Vagina (tissue), 2 donors: ENCODE results near the gene PKDCC. TPM values are rescaled to one million over a fixed set of nuclear protein-coding genes. Genes with fewer than 3 reads are reported as not detected.

Source experiments
- DNase-seq, 2 donors: peaks; one replicate each; pipeline ENCODE4 v3.0.0-alpha.2; 2017; ENCODE audit errors: extremely low spot score in 2 of 2
- H3K27ac ChIP-seq: fragments of 200-600 bp; sonication (generic); one replicate; pipeline ENCODE4 v1.5.1; 2019
- H3K27me3 ChIP-seq: fragments of 200-600 bp; sonication (generic); one replicate; pipeline ENCODE4 v1.5.1; 2019
- H3K36me3 ChIP-seq, 2 donors: fragments of 200-600 bp; sonication (generic); one replicate each; pipeline ENCODE4 v1.5.1; 2017 to 2019
- H3K4me1 ChIP-seq: fragments of 200-600 bp; sonication (generic); one replicate; pipeline ENCODE4 v1.5.1; 2019
- H3K4me3 ChIP-seq, 2 donors: fragments of 200-600 bp; sonication (generic); 1 replicate in 1 of 2; 2 replicates in 1 of 2; pipeline ENCODE4 v1.5.1; 2016 to 2019
- H3K9me3 ChIP-seq: fragments of 200-600 bp; sonication (generic); one replicate; pipeline ENCODE4 v1.5.1; 2019
- POLR2A ChIP-seq, 2 donors: fragments of 450-650 bp; IDR thresholded peaks; one replicate each; pipeline ENCODE4 v1.6.1; 2017; ENCODE audit warnings: antibody characterized with exemption in 2 of 2, mild to moderate bottlenecking in 2 of 2, moderate library complexity in 2 of 2
- POLR2AphosphoS5 ChIP-seq, 2 donors: sonication (generic); formaldehyde crosslinking; IDR thresholded peaks; one replicate each; pipeline ENCODE4 v1.9.0; 2017; ENCODE audit warnings: antibody characterized with exemption in 2 of 2, mild to moderate bottlenecking in 2 of 2, low read depth in 1 of 2; ENCODE audit not compliant: insufficient read depth in 1 of 2
- intact Hi-C: fragments of 100-400 bp; cut with DNase I; formaldehyde crosslinking; loops from one replicate; pipeline ENCODE4 v1.15.1; 2023
- total RNA-seq: library from RNA; depleted of rRNA; stranded (reverse); fragments of >200 nt; gene quantifications from one replicate; pipeline ENCODE4 v1.2.3, GENCODE V29; 2016
- TF ChIP-seq, protein P1 (sequence below), 3 experiments: fragments of 450-650 bp in 2 of 3; fragments of 200-600 bp in 1 of 3; sonication (generic) in 1 of 3; IDR thresholded peaks; one replicate each; pipeline ENCODE4 v1.5.1; 2017 to 2019; ENCODE audit warnings: antibody characterized with exemption in 3 of 3, mild to moderate bottlenecking in 2 of 3, moderate library complexity in 2 of 3

Gene PKDCC
- total RNA-seq, 1 donor from 2014 or later: 146 TPM

DNA sequence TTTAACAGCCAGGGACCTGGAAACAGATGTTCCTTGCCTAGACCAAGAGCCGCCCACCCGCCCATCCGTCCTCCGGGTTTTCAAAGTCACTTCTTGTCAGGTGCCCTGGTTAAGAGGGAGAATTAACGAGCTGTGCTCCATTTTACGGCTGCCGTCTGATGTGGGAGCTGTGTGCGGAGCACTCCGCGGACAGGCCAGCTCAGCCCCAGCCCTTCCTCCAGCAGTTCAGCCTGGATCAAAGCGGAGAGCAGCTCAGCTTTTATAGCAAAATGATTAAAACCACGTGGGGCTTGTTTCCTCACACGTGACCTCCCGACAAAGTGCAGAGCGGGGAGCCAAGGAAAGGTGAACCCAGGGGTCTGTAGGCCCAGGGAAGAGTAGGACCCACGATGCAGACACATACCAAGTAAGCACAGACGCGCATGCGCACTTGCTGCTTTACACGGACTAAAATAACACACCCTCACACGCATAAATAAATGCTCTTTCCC, 46.1 kb upstream of the PKDCC start:
- H3K27me3 ChIP-seq: no peaks in the 10 kb centered on the region
- peak overlapping the region; percentile 73 for H3K27ac ChIP-seq
- no peak overlapping the region for H3K4me3 ChIP-seq
- H3K9me3 ChIP-seq: no peaks in the 10 kb centered on the region
- TF ChIP-seq, protein P1, sequence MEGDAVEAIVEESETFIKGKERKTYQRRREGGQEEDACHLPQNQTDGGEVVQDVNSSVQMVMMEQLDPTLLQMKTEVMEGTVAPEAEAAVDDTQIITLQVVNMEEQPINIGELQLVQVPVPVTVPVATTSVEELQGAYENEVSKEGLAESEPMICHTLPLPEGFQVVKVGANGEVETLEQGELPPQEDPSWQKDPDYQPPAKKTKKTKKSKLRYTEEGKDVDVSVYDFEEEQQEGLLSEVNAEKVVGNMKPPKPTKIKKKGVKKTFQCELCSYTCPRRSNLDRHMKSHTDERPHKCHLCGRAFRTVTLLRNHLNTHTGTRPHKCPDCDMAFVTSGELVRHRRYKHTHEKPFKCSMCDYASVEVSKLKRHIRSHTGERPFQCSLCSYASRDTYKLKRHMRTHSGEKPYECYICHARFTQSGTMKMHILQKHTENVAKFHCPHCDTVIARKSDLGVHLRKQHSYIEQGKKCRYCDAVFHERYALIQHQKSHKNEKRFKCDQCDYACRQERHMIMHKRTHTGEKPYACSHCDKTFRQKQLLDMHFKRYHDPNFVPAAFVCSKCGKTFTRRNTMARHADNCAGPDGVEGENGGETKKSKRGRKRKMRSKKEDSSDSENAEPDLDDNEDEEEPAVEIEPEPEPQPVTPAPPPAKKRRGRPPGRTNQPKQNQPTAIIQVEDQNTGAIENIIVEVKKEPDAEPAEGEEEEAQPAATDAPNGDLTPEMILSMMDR (IDR thresholded peaks at IDR 0.05): no peak
- peak in 1 of 2 donors; percentile 71 for TF ChIP-seq POLR2AphosphoS5 (IDR thresholded peaks at IDR 0.05; ENCODE audit: insufficient read depth in 1 of 2, low read depth in 1 of 2)
- no peak for TF ChIP-seq POLR2A (IDR thresholded peaks at IDR 0.05)
- H3K36me3 ChIP-seq: no peaks in the 10 kb centered on the region
- DNase-seq: peak in 1 of 2 donors; percentile 85
- intact Hi-C loops: no loop called here
- peaks cover 39% of the 10 kb centered on the region for H3K4me1 ChIP-seq

DNA sequence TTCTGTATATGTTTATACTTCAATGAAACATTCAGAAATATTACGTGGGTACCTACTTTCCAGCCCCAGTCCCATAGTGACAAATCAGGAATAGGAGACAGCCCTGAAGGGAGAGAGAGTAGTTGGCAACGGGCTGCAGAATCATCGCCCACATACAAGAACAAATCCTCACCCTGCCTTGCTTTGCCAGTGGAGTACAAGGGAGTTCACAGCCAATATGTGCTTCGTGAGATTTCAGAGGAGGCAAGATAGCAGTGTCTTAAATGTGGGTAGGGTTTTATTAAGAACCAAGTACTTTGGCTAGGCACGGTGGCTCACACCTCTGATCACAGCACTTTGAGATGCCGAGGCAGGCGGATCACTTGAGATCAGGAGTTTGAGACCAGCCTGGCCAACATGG, 40.3 kb upstream of the PKDCC start:
- intact Hi-C loops: no loop called here
- no peak for TF ChIP-seq POLR2AphosphoS5 (IDR thresholded peaks at IDR 0.05; ENCODE audit: insufficient read depth in 1 of 2, low read depth in 1 of 2)
- TF ChIP-seq POLR2A (IDR thresholded peaks at IDR 0.05): no peak
- TF ChIP-seq, protein P1 (IDR thresholded peaks at IDR 0.05): no peak
- H3K4me3 ChIP-seq: no peak overlapping the region
- H3K4me1 ChIP-seq: peaks cover 10% of the 10 kb centered on the region
- no peaks in the 10 kb centered on the region for H3K36me3 ChIP-seq
- no peak for DNase-seq
- no peaks in the 10 kb centered on the region for H3K9me3 ChIP-seq
- H3K27me3 ChIP-seq: no peaks in the 10 kb centered on the region
- H3K27ac ChIP-seq: no peak overlapping the region

DNA sequence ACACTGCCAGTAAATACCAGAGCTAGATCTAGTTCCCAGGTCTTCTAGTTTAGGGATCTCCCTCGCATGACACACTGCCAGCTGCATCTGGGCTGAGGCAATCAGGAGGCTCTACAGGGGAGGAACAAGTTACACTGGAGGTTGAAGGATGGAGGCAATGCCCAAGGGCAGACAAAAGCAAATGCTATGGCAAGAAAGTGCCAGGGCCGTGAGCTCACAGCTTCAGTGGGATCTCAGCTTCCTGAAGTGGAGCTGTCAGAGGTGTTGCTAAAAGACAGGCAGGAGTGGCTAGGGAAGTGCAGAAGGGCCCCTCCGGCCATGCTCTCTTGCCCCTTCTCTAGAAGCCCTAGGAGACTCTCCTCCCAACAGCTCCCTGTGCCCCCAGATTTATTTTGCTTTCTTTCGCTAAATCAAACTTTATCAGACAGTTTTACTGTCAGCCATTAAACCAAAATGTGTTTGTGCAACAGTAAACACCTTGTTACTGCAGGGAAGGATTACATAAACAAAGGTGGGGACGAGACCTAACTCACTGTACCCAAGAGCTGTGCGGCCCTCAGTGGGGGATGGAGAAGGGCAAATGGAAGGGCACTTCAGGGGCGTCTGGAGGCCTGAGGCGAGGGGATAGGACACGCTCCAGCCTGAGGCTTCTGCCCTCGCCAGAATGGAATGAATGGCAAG, 39.4 kb upstream of the PKDCC start:
- Histone ChIP-seq H3K27ac (no peak overlapping the region), H3K27me3 (no peaks in the 10 kb centered on the region), H3K4me3 (no peak overlapping the region), H3K9me3 (no peaks in the 10 kb centered on the region), H3K36me3 (no peaks in the 10 kb centered on the region), H3K4me1 (peaks cover 8% of the 10 kb centered on the region)
- TF ChIP-seq POLR2AphosphoS5 (IDR thresholded peaks at IDR 0.05; ENCODE audit: insufficient read depth in 1 of 2, low read depth in 1 of 2) (no peak), POLR2A (IDR thresholded peaks at IDR 0.05) (no peak)
- TF ChIP-seq, protein P1 (IDR thresholded peaks at IDR 0.05): no peak
- intact Hi-C loops: no loop called here
- DNase-seq: no peak

DNA sequence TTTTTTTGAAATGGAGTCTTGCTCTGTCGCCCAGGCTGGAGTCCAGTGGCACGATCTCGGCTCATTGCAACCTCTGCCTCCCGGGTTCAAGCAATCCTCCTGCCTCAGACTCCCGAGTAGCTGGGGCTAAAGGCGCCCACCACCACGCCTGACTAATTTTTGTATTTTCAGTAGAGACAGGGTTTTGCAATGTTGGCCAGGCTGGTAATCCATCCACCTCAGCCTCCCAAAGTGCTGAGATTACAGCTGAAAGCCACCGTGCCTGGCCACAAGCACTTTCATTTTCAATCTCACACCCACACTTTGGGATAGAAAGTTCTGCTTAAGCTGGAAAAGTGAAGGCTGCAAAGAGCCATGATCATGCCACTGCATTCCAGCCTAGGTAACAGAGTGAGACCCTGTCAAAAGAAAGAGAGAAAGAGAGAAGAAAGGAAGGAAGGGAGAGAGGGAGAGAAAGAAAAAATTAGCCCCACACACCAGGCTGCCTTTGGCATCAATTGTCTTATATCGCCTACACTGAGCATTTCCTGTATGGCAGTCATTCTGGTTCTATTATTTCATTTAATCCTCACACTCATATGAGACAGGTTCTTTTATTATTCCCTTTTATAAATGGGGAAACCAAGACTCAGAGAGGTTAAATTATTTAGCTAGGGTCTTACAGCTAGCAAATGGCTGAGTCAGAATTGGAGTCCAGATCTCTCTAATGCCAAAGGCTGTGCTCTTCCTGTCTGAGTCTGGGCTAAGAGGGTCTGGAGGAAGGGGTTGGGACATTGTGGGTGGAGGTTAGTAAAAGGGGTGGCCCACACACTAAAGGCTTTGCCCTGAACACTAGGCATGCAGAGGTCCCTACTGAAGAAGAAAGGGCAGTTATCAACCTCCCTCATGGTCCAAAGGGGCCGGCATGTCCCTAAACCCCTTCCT, 37.9 kb upstream of the PKDCC start:
- intact Hi-C loops: no loop called here
- H3K4me3 ChIP-seq: no peak overlapping the region
- H3K27ac ChIP-seq: no peak overlapping the region
- H3K27me3 ChIP-seq: no peaks in the 10 kb centered on the region
- no peak for DNase-seq
- TF ChIP-seq, protein P1 (IDR thresholded peaks at IDR 0.05): no peak
- no peak for TF ChIP-seq POLR2AphosphoS5 (IDR thresholded peaks at IDR 0.05; ENCODE audit: insufficient read depth in 1 of 2, low read depth in 1 of 2)
- no peaks in the 10 kb centered on the region for H3K9me3 ChIP-seq
- no peaks in the 10 kb centered on the region for H3K36me3 ChIP-seq
- peaks cover 8% of the 10 kb centered on the region for H3K4me1 ChIP-seq
